Epithelial cell of esophagus (primary cell): ENCODE data around the gene CPM.

Source experiments
- DNase-seq: peaks from one replicate; pipeline ENCODE4 v3.0.0; 2010; ENCODE audit warnings: low read depth
- H3K4me3 ChIP-seq: 2 replicates; pipeline ENCODE4 v1.5.1; 2011; ENCODE audit warnings: mild to moderate bottlenecking, low read length, control low read depth
- TF ChIP-seq, protein P1 (sequence below): IDR thresholded peaks from 2 replicates; pipeline ENCODE4 v1.5.1; 2011; ENCODE audit warnings: low read depth, mild to moderate bottlenecking, low read length, control low read depth, inconsistent platforms; ENCODE audit not compliant: insufficient read depth; ENCODE audit errors: missing control alignments

CPM gene

GRCh38 chr12:68831751-68832503 lies 101.0 kb downstream of the CPM start:
- DNase-seq: no peak
- H3K4me3 ChIP-seq: no peak overlapping the region
- TF ChIP-seq, protein P1, sequence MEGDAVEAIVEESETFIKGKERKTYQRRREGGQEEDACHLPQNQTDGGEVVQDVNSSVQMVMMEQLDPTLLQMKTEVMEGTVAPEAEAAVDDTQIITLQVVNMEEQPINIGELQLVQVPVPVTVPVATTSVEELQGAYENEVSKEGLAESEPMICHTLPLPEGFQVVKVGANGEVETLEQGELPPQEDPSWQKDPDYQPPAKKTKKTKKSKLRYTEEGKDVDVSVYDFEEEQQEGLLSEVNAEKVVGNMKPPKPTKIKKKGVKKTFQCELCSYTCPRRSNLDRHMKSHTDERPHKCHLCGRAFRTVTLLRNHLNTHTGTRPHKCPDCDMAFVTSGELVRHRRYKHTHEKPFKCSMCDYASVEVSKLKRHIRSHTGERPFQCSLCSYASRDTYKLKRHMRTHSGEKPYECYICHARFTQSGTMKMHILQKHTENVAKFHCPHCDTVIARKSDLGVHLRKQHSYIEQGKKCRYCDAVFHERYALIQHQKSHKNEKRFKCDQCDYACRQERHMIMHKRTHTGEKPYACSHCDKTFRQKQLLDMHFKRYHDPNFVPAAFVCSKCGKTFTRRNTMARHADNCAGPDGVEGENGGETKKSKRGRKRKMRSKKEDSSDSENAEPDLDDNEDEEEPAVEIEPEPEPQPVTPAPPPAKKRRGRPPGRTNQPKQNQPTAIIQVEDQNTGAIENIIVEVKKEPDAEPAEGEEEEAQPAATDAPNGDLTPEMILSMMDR: no peak

GRCh38 chr12:68831272-68831671 lies 101.7 kb downstream of the CPM start:
- TF ChIP-seq, protein P1: no peak
- no peak overlapping the region for H3K4me3 ChIP-seq

GRCh38 chr12:68828672-68829068 lies 104.3 kb downstream of the CPM start:
- TF ChIP-seq, protein P1: no peak
- no peak overlapping the region for H3K4me3 ChIP-seq
- DNase-seq: no peak

More at GRCh38 chr12:68831272-68831671, 101.7 kb downstream of the CPM start:
- DNase-seq: no peak

DNA sequence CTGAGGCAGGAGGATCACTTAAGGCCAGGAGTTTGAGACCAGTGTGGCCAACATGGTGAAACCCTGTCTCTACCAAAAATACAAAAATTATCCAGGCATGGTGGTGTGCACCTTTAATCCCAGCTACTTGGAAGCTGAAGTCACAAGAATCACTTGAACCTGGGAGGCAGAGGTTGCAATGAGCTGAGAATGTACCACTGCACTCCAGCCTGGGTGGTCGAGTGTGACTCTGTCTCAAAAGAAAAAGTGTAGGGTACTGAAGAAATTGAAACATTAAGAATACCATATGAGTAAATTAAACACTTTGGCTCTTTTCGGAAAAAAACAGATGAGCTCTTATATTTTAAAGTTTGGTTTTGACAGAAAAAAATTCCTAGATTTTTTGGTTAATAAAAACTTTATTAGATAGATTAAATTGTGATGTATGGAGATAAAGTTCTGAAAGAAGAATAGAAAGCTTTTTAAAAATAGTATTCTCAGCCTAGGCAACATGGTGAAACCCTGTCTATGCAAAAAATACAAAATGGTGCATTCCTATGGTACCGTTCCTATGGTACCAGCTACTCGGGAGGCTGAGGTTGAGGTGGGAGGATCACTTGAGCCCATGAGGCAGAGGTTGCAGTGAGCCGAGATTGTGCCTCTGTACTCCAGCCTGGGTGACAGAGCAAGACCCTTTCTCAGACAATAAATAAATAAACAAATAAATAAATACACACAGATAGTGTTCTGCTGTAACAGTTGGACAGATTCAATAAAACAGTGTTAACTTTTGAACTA lies 104.9 kb downstream of the CPM start:
- no peak for DNase-seq
- TF ChIP-seq, protein P1: no peak

GRCh38 chr12:68825569-68826217 lies 107.3 kb downstream of the CPM start:
- TF ChIP-seq, protein P1: no peak
- no peak overlapping the region for H3K4me3 ChIP-seq
- no peak for DNase-seq

More for the DNA sequence above, 104.9 kb downstream of the CPM start:
- H3K4me3 ChIP-seq: no peak overlapping the region

DNA sequence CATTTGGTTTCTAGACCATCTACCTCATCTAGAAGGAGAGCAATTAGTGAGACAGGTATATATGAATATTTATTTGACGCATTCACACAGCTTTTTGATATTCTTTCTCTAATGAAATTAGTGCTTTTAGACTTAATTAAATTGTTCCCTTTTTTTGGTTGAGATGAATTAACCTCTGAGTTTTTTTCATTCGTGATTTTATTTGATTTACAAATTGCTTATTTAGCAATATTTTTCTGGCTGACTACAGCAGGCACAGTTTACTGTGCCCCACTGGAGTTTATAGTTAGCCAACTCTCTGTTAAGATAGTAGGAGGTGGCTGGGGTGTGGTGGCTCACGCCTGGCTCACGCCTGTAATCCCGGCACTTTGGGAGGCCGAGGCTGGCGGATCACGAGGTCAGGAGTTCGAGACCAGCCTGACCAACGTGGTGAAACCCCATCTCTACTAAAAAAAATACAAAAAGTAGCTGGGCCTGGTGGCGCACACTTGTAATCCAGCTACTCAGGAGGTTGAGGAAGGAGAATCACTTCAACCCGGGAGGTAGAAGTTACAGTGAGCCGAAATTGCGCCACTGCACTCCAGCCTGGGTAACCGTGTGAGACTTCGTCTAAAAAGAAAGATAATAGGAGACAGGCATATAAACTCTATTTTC lies 108.2 kb downstream of the CPM start:
- no peak for DNase-seq
- H3K4me3 ChIP-seq: no peak overlapping the region
- TF ChIP-seq, protein P1: no peak
